ENCODE results near the gene FAM193A.

- TF ChIP-seq CTCF (conservative IDR thresholded peaks at IDR 0.05; ENCODE audit: low read depth, low read length) (no peak), EZH2 (IDR thresholded peaks at IDR 0.05; ENCODE audit: borderline replicate concordance, low read depth, low read length, poor library complexity, severe bottlenecking) (no peak)
Measured at GRCh38 chr4:2700031-2700430, 163.6 kb downstream of the FAM193A start.
